Glomerular endothelial cell (primary cell): ENCODE results near the gene ALCAM. TPM values are rescaled to one million over a fixed set of nuclear protein-coding genes. Genes with fewer than 3 reads are reported as not detected.
A peak's percentile ranks its signal among the peaks of the same experiment; 100 is the strongest.
"Not testable (repeated sequence)": the region's sequence is repeated elsewhere in the genome, so short reads cannot be mapped to it uniquely, and the experiment has no call there.

ENCODE experiments used
- DNase-seq: peaks from one replicate; pipeline ENCODE4 v3.0.0-alpha.2; 2011; ENCODE audit warnings: low read depth, low spot score; ENCODE audit errors: extremely low read depth
- total RNA-seq: library from RNA; depleted of rRNA; stranded (reverse); fragments of >200 nt; gene quantifications from 2 replicates; pipeline ENCODE4 v1.2.3, GENCODE V29; 2015

Gene ALCAM
- total RNA-seq, 1 donor from 2014 or later: 50.8 TPM

- DNase-seq: no peak
These were observed 198.0 kb downstream of the ALCAM start for GRCh38 chr3:105564546-105565288.

DNA sequence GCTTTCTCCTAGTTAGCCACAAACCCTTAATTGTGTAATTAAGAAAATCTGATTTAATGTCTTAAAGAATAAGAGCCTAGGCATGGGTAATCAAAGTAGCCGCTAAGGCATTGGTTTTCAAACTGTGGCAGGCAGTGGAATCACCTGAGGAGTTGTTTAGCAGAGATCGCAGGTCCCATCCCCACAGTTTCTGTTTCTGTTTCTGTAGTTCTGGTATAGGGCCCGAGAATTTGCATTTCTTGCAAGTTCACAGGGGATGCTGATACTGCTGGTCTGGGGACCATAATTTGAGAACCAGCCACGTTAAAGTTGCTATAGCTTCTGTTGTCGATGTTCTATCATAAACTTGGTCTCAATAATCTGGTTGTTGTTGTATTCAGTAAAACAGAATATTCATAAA is 204.3 kb downstream of the ALCAM start:
- no peak for DNase-seq

GRCh38 chr3:105572501-105572900 is 205.8 kb downstream of the ALCAM start:
- no peak for DNase-seq

DNA sequence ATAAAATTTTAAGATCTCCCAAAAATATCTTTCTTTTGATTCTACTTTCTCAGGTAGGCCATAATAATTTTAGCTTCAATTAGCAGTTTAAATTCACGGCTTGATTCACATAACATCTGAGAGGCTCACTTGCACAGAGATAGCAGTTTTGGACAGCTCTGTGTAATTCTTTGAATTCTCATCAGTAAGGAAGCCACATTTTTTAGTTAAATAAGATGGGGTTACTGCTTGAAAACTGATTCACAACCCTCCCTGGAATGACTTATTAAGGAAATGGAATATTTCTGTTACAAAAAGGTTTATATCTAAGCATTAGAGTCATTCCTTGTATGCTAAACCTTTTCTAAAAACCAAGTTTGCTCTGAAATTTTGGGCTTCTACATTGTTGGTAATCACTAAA is 212.7 kb downstream of the ALCAM start:
- DNase-seq: no peak

DNA sequence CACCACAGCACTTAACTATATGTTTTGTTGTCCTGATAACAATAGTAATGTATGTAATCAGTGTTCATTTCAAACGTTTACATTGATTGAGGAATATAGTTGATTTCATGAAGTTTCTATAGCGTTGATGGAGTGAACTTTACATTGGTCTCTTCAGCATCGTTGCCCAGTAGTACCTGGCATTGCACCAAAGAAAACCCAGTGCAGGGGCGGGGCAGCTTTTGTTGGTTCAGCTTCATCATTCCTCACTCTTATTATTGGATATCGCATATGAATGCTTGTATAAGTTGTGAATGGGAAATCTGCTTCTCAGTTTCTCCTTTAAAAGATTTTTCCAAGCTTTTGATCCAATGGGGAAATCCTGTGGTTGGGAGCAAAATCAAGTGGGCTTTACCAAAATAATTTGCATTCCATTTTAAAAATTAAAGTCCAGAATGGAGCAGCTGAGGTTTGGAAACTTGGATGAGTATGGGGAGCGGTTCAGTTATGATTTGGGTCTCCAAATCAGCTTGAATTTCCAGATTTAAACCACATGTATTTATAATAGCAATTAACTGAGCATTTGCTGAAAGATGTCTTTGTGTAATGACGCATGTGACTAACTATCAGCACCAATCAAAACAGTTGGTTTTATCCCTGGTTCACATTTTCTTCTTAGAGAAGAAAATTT is 213.7 kb downstream of the ALCAM start:
- no peak for DNase-seq

DNA sequence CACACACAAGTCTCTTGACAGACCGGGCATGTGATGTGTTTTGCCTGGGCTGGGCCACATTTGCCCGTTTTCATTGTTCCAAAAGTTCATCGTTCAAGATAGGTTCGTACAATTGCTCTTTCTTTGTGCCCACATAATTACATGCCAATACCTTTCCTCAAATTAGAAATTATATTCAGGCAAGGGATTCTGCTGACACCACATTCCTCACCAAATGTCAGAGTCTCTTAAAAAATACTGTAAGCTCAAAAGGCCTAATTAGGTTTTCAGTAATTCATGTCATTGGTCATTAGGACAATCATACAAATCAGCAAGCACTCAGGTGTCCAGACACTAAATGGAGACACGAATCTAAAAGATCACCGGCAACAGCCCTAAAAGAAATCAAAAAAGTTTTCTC is 215.3 kb downstream of the ALCAM start:
- no peak for DNase-seq

DNA sequence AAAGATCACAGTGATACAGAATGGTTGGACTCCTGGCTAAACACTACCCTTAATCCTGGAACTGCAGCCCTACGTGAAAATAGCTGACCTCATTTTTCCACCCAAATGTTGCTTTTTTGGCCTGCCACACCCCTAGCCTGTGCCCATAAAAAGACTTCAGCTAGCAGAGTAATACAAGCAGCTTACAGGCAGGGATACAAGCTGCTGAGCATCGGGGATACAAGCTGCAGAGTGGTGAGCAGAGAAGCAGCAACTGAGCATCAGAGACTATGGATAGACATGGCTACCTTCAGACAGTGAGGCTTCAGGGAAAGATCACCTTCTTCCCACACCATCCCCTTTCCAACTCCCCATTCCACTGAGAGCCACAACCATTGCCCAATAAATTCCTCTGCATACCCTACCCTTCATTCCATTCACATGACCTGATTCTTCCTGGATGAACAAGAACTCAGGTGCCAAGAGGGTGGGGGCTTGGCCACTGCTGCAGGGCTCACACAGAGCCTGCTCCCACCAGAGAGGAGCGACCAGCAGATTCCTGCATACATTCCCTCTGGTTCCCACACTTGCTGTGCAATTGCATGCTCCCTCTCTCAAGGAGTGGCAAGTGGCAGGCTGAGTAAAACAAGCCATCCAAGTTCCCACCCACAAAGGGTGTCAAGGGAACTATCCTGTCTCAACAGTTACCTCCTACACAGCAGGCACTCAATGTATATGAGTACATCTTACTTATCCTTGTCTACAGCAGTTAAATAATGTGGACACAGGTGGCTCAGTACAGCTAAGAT is 217.5 kb downstream of the ALCAM start:
- no peak for DNase-seq

DNA sequence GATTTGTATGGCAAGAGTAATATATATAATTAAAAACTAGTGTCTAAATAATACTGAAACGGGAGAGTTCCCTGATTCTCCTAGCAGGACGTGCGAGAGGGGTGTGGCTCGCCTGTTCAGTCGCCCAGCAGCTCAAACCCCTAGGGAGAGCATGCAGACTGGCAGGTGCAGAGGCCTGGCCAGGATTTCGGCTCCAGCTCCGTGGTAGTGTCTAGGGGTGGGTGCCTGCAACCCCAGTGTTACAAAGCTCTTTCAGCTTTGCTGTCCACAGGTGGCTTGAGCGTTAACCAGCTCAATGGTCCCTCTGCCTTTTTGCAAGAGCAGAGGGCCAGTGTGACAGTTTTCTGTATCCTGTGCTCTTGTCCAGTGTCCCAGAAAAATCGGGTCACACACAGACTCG is 226.6 kb downstream of the ALCAM start:
- no peak for DNase-seq

DNA sequence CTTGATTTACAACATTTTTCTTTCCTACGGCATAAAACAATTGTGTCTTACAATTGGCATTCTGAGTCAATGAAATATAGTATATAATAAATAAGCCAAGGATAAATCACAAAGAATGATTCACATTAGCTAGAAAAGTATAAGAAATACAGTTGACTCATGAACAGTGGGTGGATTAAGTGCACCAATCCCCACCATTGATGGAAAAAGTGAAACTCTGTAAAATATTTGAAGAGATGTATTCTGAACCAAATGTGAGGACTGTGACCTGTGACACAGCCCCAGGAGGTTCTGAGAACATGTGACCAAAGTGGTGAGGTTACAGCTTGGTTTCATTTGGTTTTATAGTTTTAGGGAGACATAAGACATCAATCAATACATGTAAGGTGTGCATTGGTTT is 227.5 kb downstream of the ALCAM start:
- DNase-seq: no peak

DNA sequence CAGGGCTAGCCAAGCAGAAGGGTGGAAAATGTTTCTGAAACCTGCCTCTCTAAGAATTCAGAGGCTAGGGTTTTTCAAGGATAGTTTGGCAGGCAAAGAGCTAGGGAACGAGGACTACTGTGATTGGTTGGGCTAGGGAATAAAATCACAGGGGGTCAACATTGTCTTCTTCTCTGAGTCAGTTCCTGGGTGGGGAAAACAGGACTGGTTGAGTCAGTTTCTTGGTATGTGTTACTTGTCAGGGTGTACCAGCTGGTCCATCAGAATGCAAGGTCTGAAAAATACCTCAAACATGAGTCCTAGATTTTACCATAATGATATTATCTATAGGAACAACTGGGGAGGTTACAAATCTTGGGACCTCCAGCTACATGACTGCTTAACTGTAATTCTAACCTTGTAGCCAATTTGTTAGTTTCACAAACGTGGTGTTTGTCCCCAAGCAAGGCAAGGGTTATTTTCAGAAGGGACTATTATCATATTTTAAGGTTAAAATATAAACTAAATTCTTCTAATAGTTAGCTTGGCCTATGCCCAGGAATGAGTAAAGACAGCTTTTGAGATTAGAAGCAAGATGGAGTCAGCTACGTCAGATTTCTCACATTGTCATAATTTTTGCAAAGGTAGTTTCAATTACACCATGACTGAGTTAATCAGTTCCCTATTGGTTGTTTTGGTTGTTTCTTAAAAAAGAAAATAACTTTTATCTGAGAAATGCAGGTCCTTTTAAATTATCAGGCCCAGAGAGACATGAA is 231.5 kb downstream of the ALCAM start:
- peak; percentile 31 for DNase-seq

GRCh38 chr3:105599350-105599749 is 232.6 kb downstream of the ALCAM start:
- no peak for DNase-seq

- DNase-seq: not testable (repeated sequence)
These were observed 235.0 kb downstream of the ALCAM start for GRCh38 chr3:105601756-105602155.

GRCh38 chr3:105602286-105602685 is 235.6 kb downstream of the ALCAM start:
- not testable (repeated sequence) for DNase-seq

- DNase-seq: not testable (repeated sequence)
These were observed 236.8 kb downstream of the ALCAM start for GRCh38 chr3:105603516-105603915.

- no peak for DNase-seq
These were observed 239.3 kb downstream of the ALCAM start for GRCh38 chr3:105606016-105606415.

GRCh38 chr3:105608623-105609022 is 241.9 kb downstream of the ALCAM start:
- no peak for DNase-seq

GRCh38 chr3:105610473-105610872 is 243.8 kb downstream of the ALCAM start:
- no peak for DNase-seq

- no peak for DNase-seq
These were observed 244.8 kb downstream of the ALCAM start for GRCh38 chr3:105611304-105612192.

GRCh38 chr3:105613120-105613519 is 246.4 kb downstream of the ALCAM start:
- no peak for DNase-seq
